Keratinocyte (primary cell): ENCODE data around the gene C22orf31. TPM values are rescaled to one million over a fixed set of nuclear protein-coding genes. Genes with fewer than 3 reads are reported as not detected.

Source experiments
- DNase-seq: peaks from one replicate; pipeline ENCODE4 v3.0.0-alpha.2; 2011; ENCODE audit warnings: low read depth, missing footprints, low spot score
- FAIRE-seq: peaks from 2 replicates; lab custom pipeline; 2011; peaks lifted over from hg19 to GRCh38; lab: Jason Lieb, UNC
- H2AFZ ChIP-seq: 2 replicates; pipeline ENCODE4 v1.6.0; 2012; ENCODE audit warnings: low read length, control low read depth, inconsistent platforms; ENCODE audit not compliant: control insufficient read depth
- H3K27ac ChIP-seq: 2 replicates; pipeline ENCODE4 v1.5.1; 2011; ENCODE audit warnings: low read length; ENCODE audit not compliant: control insufficient read depth, insufficient read depth
- H3K27me3 ChIP-seq: 3 replicates; pipeline ENCODE4 v1.6.0; 2011; ENCODE audit warnings: low read length; ENCODE audit not compliant: control insufficient read depth, insufficient read depth; ENCODE audit errors: extremely low read depth
- H3K36me3 ChIP-seq, 2 experiments: 2 replicates in 1 of 2; 3 replicates in 1 of 2; pipeline ENCODE4 v1.5.1; 2011; ENCODE audit warnings: low read length in 2 of 2, mild to moderate bottlenecking in 1 of 2; ENCODE audit not compliant: control insufficient read depth in 2 of 2, insufficient read depth in 2 of 2; ENCODE audit errors: extremely low read depth in 1 of 2
- H3K4me1 ChIP-seq: 3 replicates; pipeline ENCODE4 v1.5.1; 2011; ENCODE audit warnings: low read length; ENCODE audit not compliant: control insufficient read depth, insufficient read depth; ENCODE audit errors: extremely low read depth
- H3K4me2 ChIP-seq: 3 replicates; pipeline ENCODE4 v1.6.0; 2011; ENCODE audit warnings: low read depth, low read length; ENCODE audit not compliant: control insufficient read depth, insufficient read depth; ENCODE audit errors: extremely low read depth
- H3K4me3 ChIP-seq, 3 experiments: fragments of 200-600 bp in 1 of 3; sonication (generic) in 1 of 3; 2 replicates in 2 of 3; 3 replicates in 1 of 3; pipeline ENCODE4 v1.5.1; 2011 to 2016; ENCODE audit warnings: low read length in 3 of 3, mild to moderate bottlenecking in 3 of 3, control low read depth in 2 of 3, inconsistent platforms in 1 of 3, low read depth in 1 of 3, mixed read lengths in 1 of 3, mixed run types in 1 of 3, moderate library complexity in 1 of 3; ENCODE audit not compliant: control insufficient read depth in 2 of 3, insufficient read depth in 2 of 3; ENCODE audit errors: extremely low read depth in 1 of 3
- H3K79me2 ChIP-seq: 2 replicates; pipeline ENCODE4 v1.6.0; 2012; ENCODE audit warnings: low read length; ENCODE audit not compliant: control insufficient read depth, insufficient read depth
- H3K9ac ChIP-seq: 3 replicates; pipeline ENCODE4 v1.6.0; 2011; ENCODE audit warnings: low read length; ENCODE audit not compliant: control insufficient read depth, insufficient read depth; ENCODE audit errors: extremely low read depth
- H3K9me1 ChIP-seq: 3 replicates; pipeline ENCODE4 v1.6.0; 2011; ENCODE audit warnings: low read length; ENCODE audit not compliant: control insufficient read depth, insufficient read depth; ENCODE audit errors: extremely low read depth
- H3K9me3 ChIP-seq: 2 replicates; pipeline ENCODE4 v1.5.1; 2012; ENCODE audit warnings: low read depth, low read length; ENCODE audit not compliant: control insufficient read depth
- H4K20me1 ChIP-seq: 3 replicates; pipeline ENCODE4 v1.6.0; 2011; ENCODE audit warnings: low read length; ENCODE audit not compliant: control insufficient read depth, insufficient read depth; ENCODE audit errors: extremely low read depth
- EZH2 ChIP-seq: IDR thresholded peaks from one replicate; pipeline ENCODE4 v1.6.1; 2012; ENCODE audit warnings: inconsistent platforms, mild to moderate bottlenecking, low read length, moderate library complexity
- dilution Hi-C: fragments of 300-500 bp; cut with MboI; formaldehyde crosslinking; loops from one replicate; pipeline ENCODE4 v1.7.0; 2020; ENCODE audit warnings: low sequenced_read_pairs; ENCODE audit not compliant: extremely low pct_ligation_motif_present
- polyA plus RNA-seq, 5 experiments: library from polyadenylated mRNA; depleted of rRNA in 3 of 5; stranded (reverse) in 3 of 5; stranded (forward) in 1 of 5; unstranded in 1 of 5; fragments of >200 nt; gene quantifications; 1 replicate in 1 of 5; 2 replicates in 3 of 5; 3 replicates in 1 of 5; pipeline versions ENCODE4 v1.2.1 to v1.2.3, GENCODE V29; 2011 to 2012; ENCODE audit warnings: missing spikeins in 2 of 5, low read depth in 1 of 5, low replicate concordance in 1 of 5
- TF ChIP-seq, protein P1 (sequence below), 3 experiments: IDR thresholded peaks in 1 of 3; conservative IDR thresholded peaks in 1 of 3; optimal IDR thresholded peaks in 1 of 3; 2 replicates in 2 of 3; 3 replicates in 1 of 3; pipeline versions ENCODE3 to v1.5.1; 2011; ENCODE audit warnings: low read length in 3 of 3, mild to moderate bottlenecking in 3 of 3, moderate library complexity in 2 of 3, control low read depth in 1 of 3, inconsistent platforms in 1 of 3; ENCODE audit not compliant: insufficient read depth in 2 of 3; ENCODE audit errors: extremely low read depth in 1 of 3

C22orf31 gene
- polyA plus RNA-seq, 1 donor (not counting 4 experiments of a cell fraction or from before 2014, with no cell fraction given), result not detected

DNA sequence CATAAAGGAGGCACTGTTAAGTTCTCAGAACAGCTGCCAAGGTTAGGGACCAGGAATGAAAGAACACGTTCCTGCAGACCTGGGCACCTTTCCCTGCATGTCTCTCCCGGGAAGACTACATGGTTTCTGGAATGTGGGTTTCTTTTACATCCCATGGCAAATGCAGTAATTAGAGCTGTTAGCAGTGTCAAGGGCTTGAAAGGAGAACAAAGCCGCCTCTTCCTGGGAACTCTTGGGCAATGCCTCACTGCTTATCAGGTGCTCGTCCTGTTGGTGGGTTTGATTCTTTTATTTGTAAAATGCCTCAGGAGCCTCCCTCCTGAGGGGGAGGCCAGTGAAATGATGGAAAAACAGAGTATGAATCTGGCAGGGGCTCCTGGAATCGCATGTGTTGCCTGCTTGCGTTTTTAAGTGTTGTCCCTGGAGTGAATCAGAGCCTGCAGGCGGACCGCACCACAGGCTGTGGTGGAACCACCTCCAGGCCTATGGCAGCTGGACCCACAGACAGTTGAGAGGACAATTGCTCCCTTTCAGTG lies 723 bp upstream of the C22orf31 start:
- no peak for DNase-seq
- H3K9me1 ChIP-seq, result no peaks in the 10 kb centered on the region
- H3K79me2 ChIP-seq, result no peaks in the 10 kb centered on the region
- no peak overlapping the region for H3K4me3 ChIP-seq
- H3K36me3 ChIP-seq, result no peaks in the 10 kb centered on the region
- no peak overlapping the region for H3K4me2 ChIP-seq
- no peaks in the 10 kb centered on the region for H3K4me1 ChIP-seq
- H3K27ac ChIP-seq, result no peak overlapping the region
- H3K9ac ChIP-seq, result no peak overlapping the region
- no peaks in the 10 kb centered on the region for H3K9me3 ChIP-seq
- H4K20me1 ChIP-seq, result no peaks in the 10 kb centered on the region
- peak; percentile 66 for FAIRE-seq
- no peaks in the 10 kb centered on the region for H3K27me3 ChIP-seq
- TF ChIP-seq, protein P1, sequence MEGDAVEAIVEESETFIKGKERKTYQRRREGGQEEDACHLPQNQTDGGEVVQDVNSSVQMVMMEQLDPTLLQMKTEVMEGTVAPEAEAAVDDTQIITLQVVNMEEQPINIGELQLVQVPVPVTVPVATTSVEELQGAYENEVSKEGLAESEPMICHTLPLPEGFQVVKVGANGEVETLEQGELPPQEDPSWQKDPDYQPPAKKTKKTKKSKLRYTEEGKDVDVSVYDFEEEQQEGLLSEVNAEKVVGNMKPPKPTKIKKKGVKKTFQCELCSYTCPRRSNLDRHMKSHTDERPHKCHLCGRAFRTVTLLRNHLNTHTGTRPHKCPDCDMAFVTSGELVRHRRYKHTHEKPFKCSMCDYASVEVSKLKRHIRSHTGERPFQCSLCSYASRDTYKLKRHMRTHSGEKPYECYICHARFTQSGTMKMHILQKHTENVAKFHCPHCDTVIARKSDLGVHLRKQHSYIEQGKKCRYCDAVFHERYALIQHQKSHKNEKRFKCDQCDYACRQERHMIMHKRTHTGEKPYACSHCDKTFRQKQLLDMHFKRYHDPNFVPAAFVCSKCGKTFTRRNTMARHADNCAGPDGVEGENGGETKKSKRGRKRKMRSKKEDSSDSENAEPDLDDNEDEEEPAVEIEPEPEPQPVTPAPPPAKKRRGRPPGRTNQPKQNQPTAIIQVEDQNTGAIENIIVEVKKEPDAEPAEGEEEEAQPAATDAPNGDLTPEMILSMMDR (optimal IDR thresholded peaks at IDR 0.05 in 1 of 3, IDR thresholded peaks at IDR 0.05 in 1 of 3, conservative IDR thresholded peaks at IDR 0.05 in 1 of 3; ENCODE audit: extremely low read depth in 1 of 3, insufficient read depth in 2 of 3, low read length in 3 of 3), result no peak
- TF ChIP-seq EZH2, result no peak
- dilution Hi-C loops, result no loop called here
- H2AFZ ChIP-seq, result no peak overlapping the region

DNA sequence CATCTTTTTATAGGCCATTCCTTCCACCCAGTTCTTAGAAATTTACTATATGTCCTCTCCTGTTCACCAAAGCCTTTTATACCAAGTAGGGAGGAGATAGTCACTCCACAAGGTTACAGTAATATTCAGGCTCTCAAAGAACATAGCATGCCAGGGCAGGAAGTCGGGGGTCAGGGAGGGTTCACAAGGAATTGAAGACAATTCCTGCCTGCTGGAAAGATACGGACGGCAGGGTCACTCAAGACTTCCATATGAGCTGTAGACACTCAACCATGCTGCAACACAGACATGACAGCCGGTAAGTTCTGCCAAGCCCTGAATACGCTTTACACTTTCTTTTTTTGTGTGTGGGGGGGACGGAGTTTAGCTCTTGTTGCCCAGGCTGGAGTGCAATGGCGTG lies 700 bp downstream of the C22orf31 start:
- DNase-seq (no peak), FAIRE-seq (no peak)
- H3K4me1 ChIP-seq, result no peaks in the 10 kb centered on the region
- H3K27ac ChIP-seq, result no peak overlapping the region
- H3K36me3 ChIP-seq, result no peaks in the 10 kb centered on the region
- H3K9ac ChIP-seq, result no peak overlapping the region
- H3K9me3 ChIP-seq, result no peaks in the 10 kb centered on the region
- H3K9me1 ChIP-seq, result no peaks in the 10 kb centered on the region
- H3K79me2 ChIP-seq, result no peaks in the 10 kb centered on the region
- H2AFZ ChIP-seq, result no peak overlapping the region
- no peak overlapping the region for H3K4me2 ChIP-seq
- dilution Hi-C loops, result no loop called here
- H4K20me1 ChIP-seq, result no peaks in the 10 kb centered on the region
- H3K27me3 ChIP-seq, result no peaks in the 10 kb centered on the region
- no peak overlapping the region for H3K4me3 ChIP-seq
- no peak for TF ChIP-seq EZH2
- TF ChIP-seq, protein P1 (optimal IDR thresholded peaks at IDR 0.05 in 1 of 3, IDR thresholded peaks at IDR 0.05 in 1 of 3, conservative IDR thresholded peaks at IDR 0.05 in 1 of 3; ENCODE audit: extremely low read depth in 1 of 3, insufficient read depth in 2 of 3, low read length in 3 of 3), result no peak
